VCaP (cell line): ENCODE data around the gene THYN1.
A peak's percentile ranks its signal among the peaks of the same experiment; 100 is the strongest.

Source experiments
- H3K27ac ChIP-seq: fragments of 450-650 bp; 2 replicates; pipeline ENCODE4 v1.5.1; 2017
- TF ChIP-seq, protein P1 (sequence below): fragments of 450-650 bp; conservative IDR thresholded peaks from 2 replicates; pipeline ENCODE4 v1.5.1; 2017; ENCODE audit warnings: mild to moderate bottlenecking, moderate library complexity

Gene THYN1

DNA sequence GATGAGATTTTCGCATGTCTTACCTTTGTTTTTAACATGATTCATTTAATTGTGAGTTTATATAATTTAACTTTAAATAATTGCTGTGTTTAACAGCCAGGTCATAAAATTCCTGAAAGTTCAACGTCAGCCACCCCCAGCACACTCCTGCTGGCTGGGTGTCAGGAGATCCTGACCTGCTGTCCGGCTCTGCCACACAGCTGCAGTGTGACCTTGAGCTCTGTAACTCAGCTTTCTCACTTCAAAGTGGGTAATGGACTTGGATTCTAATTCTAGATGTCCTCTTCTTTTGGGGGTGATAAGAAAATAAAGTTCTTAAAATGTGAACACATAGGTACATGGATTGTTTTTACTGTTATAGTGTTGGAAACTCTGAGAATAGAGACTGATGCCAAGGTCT lies 17.8 kb downstream of the THYN1 start:
- no peak overlapping the region for H3K27ac ChIP-seq
- TF ChIP-seq, protein P1, sequence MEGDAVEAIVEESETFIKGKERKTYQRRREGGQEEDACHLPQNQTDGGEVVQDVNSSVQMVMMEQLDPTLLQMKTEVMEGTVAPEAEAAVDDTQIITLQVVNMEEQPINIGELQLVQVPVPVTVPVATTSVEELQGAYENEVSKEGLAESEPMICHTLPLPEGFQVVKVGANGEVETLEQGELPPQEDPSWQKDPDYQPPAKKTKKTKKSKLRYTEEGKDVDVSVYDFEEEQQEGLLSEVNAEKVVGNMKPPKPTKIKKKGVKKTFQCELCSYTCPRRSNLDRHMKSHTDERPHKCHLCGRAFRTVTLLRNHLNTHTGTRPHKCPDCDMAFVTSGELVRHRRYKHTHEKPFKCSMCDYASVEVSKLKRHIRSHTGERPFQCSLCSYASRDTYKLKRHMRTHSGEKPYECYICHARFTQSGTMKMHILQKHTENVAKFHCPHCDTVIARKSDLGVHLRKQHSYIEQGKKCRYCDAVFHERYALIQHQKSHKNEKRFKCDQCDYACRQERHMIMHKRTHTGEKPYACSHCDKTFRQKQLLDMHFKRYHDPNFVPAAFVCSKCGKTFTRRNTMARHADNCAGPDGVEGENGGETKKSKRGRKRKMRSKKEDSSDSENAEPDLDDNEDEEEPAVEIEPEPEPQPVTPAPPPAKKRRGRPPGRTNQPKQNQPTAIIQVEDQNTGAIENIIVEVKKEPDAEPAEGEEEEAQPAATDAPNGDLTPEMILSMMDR, result no peak

DNA sequence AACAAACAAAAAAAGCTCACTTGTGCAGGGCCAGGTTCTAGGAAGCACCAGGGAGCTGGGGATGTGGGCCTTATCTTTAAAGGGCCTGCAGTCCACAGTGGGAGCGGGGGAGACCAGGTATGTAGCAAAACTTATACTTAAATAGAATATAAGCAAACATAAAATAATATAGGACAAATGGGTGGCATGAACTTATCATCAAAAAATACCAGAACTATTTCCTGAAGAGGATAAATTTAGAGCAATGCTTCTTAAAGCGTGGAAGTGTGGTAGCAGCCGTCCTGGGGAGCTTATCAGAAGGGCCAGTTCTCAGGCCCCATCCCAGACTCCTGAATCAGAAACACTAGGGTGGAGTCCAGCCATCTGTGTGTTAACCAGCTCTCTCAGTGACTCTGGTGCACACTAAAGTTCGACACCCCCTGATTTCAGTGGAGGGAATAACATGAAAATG lies 19.4 kb downstream of the THYN1 start:
- H3K27ac ChIP-seq, result no peak overlapping the region
- TF ChIP-seq, protein P1, result no peak

DNA sequence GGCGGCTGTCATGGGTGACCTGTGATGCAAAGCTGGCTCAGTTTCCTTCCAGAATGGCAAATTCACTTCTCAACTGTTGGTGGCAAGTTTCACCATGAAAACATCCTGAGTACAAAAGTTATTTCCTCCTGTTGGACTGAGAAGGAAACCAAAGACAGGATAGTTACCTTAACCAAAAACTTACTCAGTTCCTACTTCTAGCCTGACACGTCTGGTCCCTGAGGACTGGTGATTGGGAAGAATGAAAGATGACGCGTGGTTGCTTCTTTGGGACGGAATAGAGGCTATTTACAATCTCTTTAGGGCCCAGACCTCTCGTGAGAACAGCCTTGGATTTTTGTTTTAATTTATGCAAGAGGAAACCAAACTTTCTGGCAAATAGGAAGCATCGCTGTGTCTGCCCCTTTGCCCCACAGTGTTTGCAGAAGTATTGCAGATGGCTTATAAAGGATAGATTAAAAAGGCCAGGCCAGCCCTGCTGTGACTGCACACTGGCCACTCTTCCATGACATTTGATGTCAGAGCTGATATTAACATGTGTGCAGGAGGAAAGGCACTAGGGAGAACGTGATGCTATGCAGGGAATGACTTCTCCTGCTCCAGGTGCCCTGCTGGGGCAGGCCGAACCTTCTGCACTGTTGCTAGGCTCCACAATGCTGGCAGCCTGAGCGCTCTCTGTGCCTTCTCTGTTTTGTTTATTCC lies 21.0 kb downstream of the THYN1 start:
- no peak overlapping the region for H3K27ac ChIP-seq
- TF ChIP-seq, protein P1, result no peak

DNA sequence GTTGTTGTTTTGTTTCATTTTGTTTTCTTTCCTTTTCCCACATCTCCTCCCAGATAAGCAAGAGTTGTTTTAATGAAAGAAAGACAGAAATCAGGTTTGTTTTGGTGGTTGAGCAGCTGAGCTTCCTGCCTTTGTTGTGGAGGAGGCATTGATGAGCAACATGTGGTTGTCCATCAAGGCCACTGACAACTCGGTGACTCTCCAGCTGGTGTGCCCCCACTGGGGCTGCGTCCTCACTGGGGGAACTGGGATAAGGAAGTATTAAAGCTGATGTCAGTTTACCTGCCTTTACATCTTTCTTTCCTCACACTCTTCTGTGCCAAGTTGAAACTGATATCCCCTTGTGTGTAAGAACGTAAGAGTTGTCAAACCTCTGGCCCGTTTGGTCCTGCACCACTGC lies 22.8 kb downstream of the THYN1 start:
- TF ChIP-seq, protein P1, result no peak
- H3K27ac ChIP-seq, result no peak overlapping the region

DNA sequence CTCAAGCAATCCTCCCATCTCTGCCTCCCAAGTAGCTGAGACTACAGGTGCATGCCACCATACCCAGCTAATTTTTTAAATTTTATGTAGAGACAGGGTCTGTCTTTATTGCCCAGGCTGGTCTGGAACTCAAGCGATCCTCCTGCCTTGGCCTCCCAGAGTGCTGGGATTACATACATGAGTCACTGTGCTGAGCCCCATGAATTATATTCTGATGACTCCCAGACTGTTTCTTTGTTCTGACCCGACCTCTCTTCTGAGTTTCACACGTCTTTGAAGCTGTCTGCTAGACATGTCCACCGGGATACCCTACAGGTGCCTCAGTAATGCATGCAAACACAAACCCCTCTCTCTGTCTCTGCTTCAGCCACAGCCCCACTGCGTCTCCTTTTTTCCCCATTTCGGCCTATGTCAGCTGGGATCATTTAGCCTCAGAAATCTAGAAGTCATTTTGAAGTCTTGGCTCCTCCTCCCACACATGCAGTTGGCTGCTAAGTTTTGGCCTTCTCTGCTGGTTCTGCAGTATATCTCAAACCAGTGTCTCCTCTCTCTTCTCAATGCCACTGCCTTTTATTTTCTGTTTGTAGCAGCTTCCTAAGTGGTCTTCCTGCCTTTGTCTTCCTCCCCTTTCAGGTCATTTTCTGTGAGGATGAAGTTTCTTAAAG lies 23.9 kb downstream of the THYN1 start:
- no peak overlapping the region for H3K27ac ChIP-seq
- TF ChIP-seq, protein P1, result no peak

DNA sequence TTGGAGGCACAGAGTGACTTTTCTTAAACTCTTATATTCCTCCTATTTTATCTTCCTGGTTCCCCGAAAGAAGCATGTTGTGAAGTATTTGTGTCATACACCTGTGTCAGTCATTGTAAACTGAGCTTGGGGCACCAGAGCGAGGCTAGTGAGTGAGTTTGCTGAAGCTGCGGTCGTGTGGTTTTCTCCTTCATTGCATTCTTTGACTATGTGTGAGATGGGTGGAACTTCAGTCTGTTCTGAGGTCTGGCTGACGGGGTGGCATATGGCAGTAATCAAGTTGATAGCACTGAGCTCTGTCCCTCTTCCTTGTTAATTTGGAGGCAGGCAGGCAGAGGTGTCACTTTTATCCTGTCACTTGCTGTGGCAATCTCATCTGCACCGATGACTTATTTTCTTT lies 24.5 kb downstream of the THYN1 start:
- H3K27ac ChIP-seq, result no peak overlapping the region
- TF ChIP-seq, protein P1, result no peak

DNA sequence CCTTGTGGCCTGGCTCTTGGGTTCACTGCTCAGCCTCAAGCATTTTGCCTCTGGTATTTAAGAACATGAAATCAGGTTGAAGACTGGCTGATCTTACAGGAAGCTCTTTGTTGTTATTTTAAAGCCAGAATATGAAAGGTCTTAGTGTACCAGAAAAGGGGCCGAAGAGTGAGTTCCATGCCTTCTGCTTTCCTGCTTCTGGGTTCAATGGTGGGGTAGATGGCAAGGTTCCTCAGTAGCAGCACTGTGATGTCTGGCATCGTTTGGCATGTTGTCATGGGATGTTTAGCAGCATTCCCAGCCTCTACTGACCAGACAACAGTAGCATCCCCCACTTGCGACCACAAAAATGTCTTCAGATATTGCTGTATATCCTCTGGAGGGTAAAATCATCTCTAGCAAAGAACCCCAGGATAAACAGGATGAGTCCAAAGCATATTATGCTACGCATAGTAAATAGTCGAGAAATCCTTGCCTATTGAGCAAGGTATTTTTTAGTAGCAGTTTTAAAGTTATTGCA lies 26.3 kb downstream of the THYN1 start:
- H3K27ac ChIP-seq, result peak overlapping the region; percentile 94; the same call in 1 of the 2 replicates
- TF ChIP-seq, protein P1, result no peak
